HG03439 (cell line): ENCODE data around the gene ITGAD.
A peak's percentile ranks its signal among the peaks of the same experiment; 100 is the strongest.

Experiments used
- ATAC-seq: cut with Tn5 transposase; IDR thresholded peaks from one replicate; pipeline ENCODE4 v1.9.1; 2021; ENCODE audit warnings: mild to moderate bottlenecking, moderate library complexity; ENCODE audit not compliant: unreplicated experiment

ITGAD gene

GRCh38 chr16:31458844-31459686, 65.9 kb downstream of the ITGAD start, which contains the start of gene ARMC5:
ARMC5 (plus strand) TSS chr16:31459501; CDS start chr16:31459525, 24 bp downstream.
- peak; percentile 75 for ATAC-seq

- ATAC-seq = peak; percentile 68
Observed at GRCh38 chr16:31459687-31460581, 66.8 kb downstream of the ITGAD start.

GRCh38 chr16:31460582-31461002, 67.5 kb downstream of the ITGAD start:
- ATAC-seq = no peak

- ATAC-seq = no peak
Observed at GRCh38 chr16:31461201-31461920, 68.2 kb downstream of the ITGAD start.

- ATAC-seq = no peak
Observed at GRCh38 chr16:31461921-31462804, 69.0 kb downstream of the ITGAD start.

- no peak for ATAC-seq
Observed at GRCh38 chr16:31464348-31464769, 71.2 kb downstream of the ITGAD start.

GRCh38 chr16:31464781-31465260, 71.7 kb downstream of the ITGAD start:
- ATAC-seq = no peak

- no peak for ATAC-seq
Observed at GRCh38 chr16:31465788-31466370, 72.7 kb downstream of the ITGAD start.

- no peak for ATAC-seq
Observed at GRCh38 chr16:31466381-31466841, 73.3 kb downstream of the ITGAD start.

- no peak for ATAC-seq
Observed at GRCh38 chr16:31467151-31467773, 74.1 kb downstream of the ITGAD start.

GRCh38 chr16:31467858-31468257, 74.7 kb downstream of the ITGAD start:
- no peak for ATAC-seq

- ATAC-seq = no peak
Observed at GRCh38 chr16:31470615-31471014, 77.5 kb downstream of the ITGAD start.

- no peak for ATAC-seq
Observed at GRCh38 chr16:31471241-31471874, 78.2 kb downstream of the ITGAD start.

GRCh38 chr16:31471875-31472708, 79.0 kb downstream of the ITGAD start, which contains the start of gene TGFB1I1:
TGFB1I1 (plus strand) TSS chr16:31472152; CDS start chr16:31472189, 37 bp downstream.
- ATAC-seq = no peak

- ATAC-seq = no peak
Observed at GRCh38 chr16:31472709-31473203, 79.6 kb downstream of the ITGAD start.

- ATAC-seq = no peak
Observed at GRCh38 chr16:31473264-31473984, 80.3 kb downstream of the ITGAD start.
